Suprapubic skin (tissue), 4 donors: ENCODE results near the gene POLD1. TPM values are rescaled to one million over a fixed set of nuclear protein-coding genes. Genes with fewer than 3 reads are reported as not detected.

ENCODE experiments used
- DNase-seq, 2 donors: peaks; one replicate each; pipeline ENCODE4 v3.0.0-alpha.2; 2019; ENCODE audit warnings: low spot score in 2 of 2
- H3K27ac ChIP-seq: fragments of 200-600 bp; sonication (generic); one replicate; pipeline ENCODE4 v1.5.1; 2019
- H3K27me3 ChIP-seq: fragments of 200-600 bp; sonication (generic); one replicate; pipeline ENCODE4 v1.5.1; 2019
- H3K36me3 ChIP-seq: fragments of 200-600 bp; sonication (generic); one replicate; pipeline ENCODE4 v1.5.1; 2019
- H3K4me1 ChIP-seq: fragments of 200-600 bp; sonication (generic); one replicate; pipeline ENCODE4 v1.5.1; 2019
- H3K4me3 ChIP-seq: fragments of 200-600 bp; sonication (generic); one replicate; pipeline ENCODE4 v1.5.1; 2019; ENCODE audit warnings: mild to moderate bottlenecking
- H3K9me3 ChIP-seq: fragments of 200-600 bp; sonication (generic); one replicate; pipeline ENCODE4 v1.5.1; 2019
- CTCF ChIP-seq, 2 donors: fragments of 200-600 bp in 1 of 2; fragments of 450-650 bp in 1 of 2; sonication (generic) in 1 of 2; IDR thresholded peaks; one replicate each; pipeline ENCODE4 v1.5.1; 2016 to 2019; ENCODE audit warnings: antibody characterized with exemption in 2 of 2, mild to moderate bottlenecking in 1 of 2, moderate library complexity in 1 of 2
- EP300 ChIP-seq: sonication (generic); formaldehyde crosslinking; IDR thresholded peaks from one replicate; pipeline ENCODE4 v1.6.1; 2017; ENCODE audit warnings: antibody characterized with exemption
- POLR2A ChIP-seq, 2 donors: fragments of 450-650 bp; IDR thresholded peaks; one replicate each; pipeline ENCODE4 v1.6.1; 2017; ENCODE audit warnings: antibody characterized with exemption in 2 of 2, mild to moderate bottlenecking in 2 of 2, moderate library complexity in 2 of 2
- POLR2AphosphoS5 ChIP-seq, 3 donors: sonication (generic); formaldehyde crosslinking; IDR thresholded peaks; one replicate each; pipeline ENCODE4 v1.6.1; 2017; ENCODE audit warnings: antibody characterized with exemption in 3 of 3
- WGBS: methylation state at CpG from one replicate; pipeline ENCODE4 v1.1.5; 2018; 5-methylcytosine and 5-hydroxymethylcytosine counted together
- total RNA-seq, 4 donors: library from RNA; depleted of rRNA; stranded (reverse); fragments of >200 nt; gene quantifications; one replicate each; pipeline ENCODE4 v1.1.0, GENCODE V29; 2016

The POLD1 gene
- total RNA-seq, 4 donors from 2014 or later: 17.2 to 26.9 (median 21.5) TPM

GRCh38 chr19:50392759-50393158 lies 8.6 kb downstream of the POLD1 start:
- TF ChIP-seq CTCF (IDR thresholded peaks at IDR 0.05): no peak
- TF ChIP-seq POLR2AphosphoS5 (IDR thresholded peaks at IDR 0.05): no peak
- TF ChIP-seq EP300: no peak
- no peak for TF ChIP-seq POLR2A (IDR thresholded peaks at IDR 0.05)
- H3K27ac ChIP-seq: no peak overlapping the region
- H3K4me1 ChIP-seq: no peaks in the 10 kb centered on the region
- H3K27me3 ChIP-seq: no peaks in the 10 kb centered on the region
- peaks cover 14% of the 10 kb centered on the region for H3K36me3 ChIP-seq
- WGBS: 95% methylated on average over 5 of the region's 5 CpGs
- H3K9me3 ChIP-seq: no peaks in the 10 kb centered on the region
- H3K4me3 ChIP-seq: no peak overlapping the region
- no peak for DNase-seq

GRCh38 chr19:50393589-50393988 lies 9.4 kb downstream of the POLD1 start:
- 90% methylated on average over 4 of the region's 4 CpGs for WGBS
- Histone ChIP-seq H3K9me3 (no peaks in the 10 kb centered on the region), H3K4me3 (no peak overlapping the region), H3K4me1 (no peaks in the 10 kb centered on the region), H3K27ac (no peak overlapping the region), H3K36me3 (peaks cover 11% of the 10 kb centered on the region), H3K27me3 (no peaks in the 10 kb centered on the region)
- DNase-seq: no peak
- no peak for TF ChIP-seq EP300
- TF ChIP-seq CTCF (IDR thresholded peaks at IDR 0.05): no peak
- TF ChIP-seq POLR2AphosphoS5 (IDR thresholded peaks at IDR 0.05): no peak
- no peak for TF ChIP-seq POLR2A (IDR thresholded peaks at IDR 0.05)

GRCh38 chr19:50394017-50394416 lies 9.9 kb downstream of the POLD1 start:
- Histone ChIP-seq H3K9me3 (no peaks in the 10 kb centered on the region), H3K36me3 (peaks cover 13% of the 10 kb centered on the region), H3K4me1 (no peaks in the 10 kb centered on the region), H3K4me3 (no peak overlapping the region), H3K27me3 (no peaks in the 10 kb centered on the region), H3K27ac (no peak overlapping the region)
- TF ChIP-seq CTCF (IDR thresholded peaks at IDR 0.05) (no peak), POLR2A (IDR thresholded peaks at IDR 0.05) (no peak), POLR2AphosphoS5 (IDR thresholded peaks at IDR 0.05) (no peak)
- 93% methylated on average over 8 of the region's 9 CpGs for WGBS
- no peak for DNase-seq

GRCh38 chr19:50398675-50399367 lies 14.7 kb downstream of the POLD1 start:
- no peak overlapping the region for H3K27ac ChIP-seq
- WGBS: 86% methylated on average over 8 of the region's 13 CpGs
- DNase-seq: no peak
- no peak for TF ChIP-seq CTCF (IDR thresholded peaks at IDR 0.05)
- TF ChIP-seq POLR2A (IDR thresholded peaks at IDR 0.05): no peak
- no peak for TF ChIP-seq EP300
- no peak for TF ChIP-seq POLR2AphosphoS5 (IDR thresholded peaks at IDR 0.05)
- H3K36me3 ChIP-seq: peaks cover 27% of the 10 kb centered on the region
- no peaks in the 10 kb centered on the region for H3K4me1 ChIP-seq
- no peak overlapping the region for H3K4me3 ChIP-seq
- no peaks in the 10 kb centered on the region for H3K9me3 ChIP-seq
- no peaks in the 10 kb centered on the region for H3K27me3 ChIP-seq

GRCh38 chr19:50399368-50399745 lies 15.2 kb downstream of the POLD1 start:
- no peaks in the 10 kb centered on the region for H3K4me1 ChIP-seq
- no peak for DNase-seq
- no peak overlapping the region for H3K27ac ChIP-seq
- H3K27me3 ChIP-seq: no peaks in the 10 kb centered on the region
- no peak for TF ChIP-seq POLR2A (IDR thresholded peaks at IDR 0.05)
- no peak for TF ChIP-seq EP300
- no peak overlapping the region for H3K4me3 ChIP-seq
- WGBS: 92% methylated on average over 10 of the region's 10 CpGs
- no peaks in the 10 kb centered on the region for H3K9me3 ChIP-seq
- H3K36me3 ChIP-seq: peaks cover 32% of the 10 kb centered on the region
